Activated CD4-positive, alpha-beta T cell treated with anti-CD3 and anti-CD28 coated beads, Interleukin-2, amount 50 U/mL, for 4 hours (primary cell): ENCODE results near the gene PPIF.

ENCODE experiments used
- DNase-seq, 2 experiments: peaks; one replicate each; pipeline ENCODE4 v3.0.0-alpha.2; 2020

The PPIF gene

GRCh38 chr10:79313911-79314439 lies 33.3 kb upstream of the PPIF start:
- no peak for DNase-seq

DNA sequence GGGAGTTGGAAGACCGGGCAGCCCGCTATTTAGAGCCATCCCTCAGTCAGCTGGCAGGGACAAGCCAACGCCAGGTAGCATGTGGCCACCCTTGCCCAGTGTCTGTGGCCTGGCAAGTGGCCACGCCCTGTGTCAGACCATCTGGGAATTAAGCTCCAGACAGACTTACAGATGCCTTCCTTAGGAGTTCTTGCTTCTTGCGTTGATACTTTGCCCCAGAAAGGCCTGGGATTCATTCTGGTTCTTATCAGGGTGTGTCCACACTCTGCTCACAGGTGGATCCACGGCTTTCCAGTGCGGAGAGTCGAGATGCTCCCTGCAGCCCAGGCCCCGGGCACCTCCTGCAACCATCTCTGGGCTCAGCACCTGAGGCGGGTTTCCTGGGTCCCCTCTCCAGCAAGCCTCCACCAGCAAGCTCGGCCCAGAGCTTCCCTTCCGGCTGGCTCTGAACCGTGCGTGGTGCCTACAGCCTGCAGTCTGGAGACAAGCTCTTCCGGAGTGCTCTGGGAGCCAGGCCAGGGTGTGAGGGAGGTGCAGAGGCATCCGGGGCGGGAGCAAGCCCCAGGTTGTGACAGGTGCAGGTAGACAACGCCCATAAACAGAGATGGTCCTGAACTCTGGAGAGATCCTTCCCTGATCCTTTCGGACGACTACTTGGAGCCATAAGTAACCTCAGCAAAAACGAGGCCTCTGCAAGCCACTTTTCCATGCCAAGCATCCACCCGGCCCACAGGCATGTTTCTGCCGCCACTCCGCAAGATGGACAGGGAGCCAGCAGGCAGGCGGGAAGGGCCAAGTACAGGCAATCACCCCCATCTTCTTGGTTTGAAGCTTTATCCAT lies 32.3 kb upstream of the PPIF start:
- DNase-seq: no peak

DNA sequence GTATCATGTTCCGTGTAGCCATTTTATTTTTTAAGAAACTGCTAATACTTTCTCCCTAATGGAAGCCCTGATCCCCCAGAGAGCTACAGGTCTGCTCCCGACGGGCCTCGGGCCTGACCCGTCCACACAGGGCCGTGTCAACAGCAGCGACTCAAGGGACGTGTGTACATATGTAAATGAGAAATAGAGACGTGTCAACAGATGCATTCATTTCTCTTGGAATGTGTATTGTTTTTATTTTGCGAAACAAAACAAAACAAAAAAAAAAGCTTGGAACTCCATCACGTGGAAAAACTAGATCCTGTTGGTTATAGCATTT lies 31.7 kb upstream of the PPIF start:
- no peak for DNase-seq

- DNase-seq: no peak
Measured at GRCh38 chr10:79316671-79317431, 30.4 kb upstream of the PPIF start.

GRCh38 chr10:79318369-79318768 lies 28.9 kb upstream of the PPIF start:
- no peak for DNase-seq

GRCh38 chr10:79319115-79319771 lies 28.0 kb upstream of the PPIF start:
- DNase-seq: no peak

DNA sequence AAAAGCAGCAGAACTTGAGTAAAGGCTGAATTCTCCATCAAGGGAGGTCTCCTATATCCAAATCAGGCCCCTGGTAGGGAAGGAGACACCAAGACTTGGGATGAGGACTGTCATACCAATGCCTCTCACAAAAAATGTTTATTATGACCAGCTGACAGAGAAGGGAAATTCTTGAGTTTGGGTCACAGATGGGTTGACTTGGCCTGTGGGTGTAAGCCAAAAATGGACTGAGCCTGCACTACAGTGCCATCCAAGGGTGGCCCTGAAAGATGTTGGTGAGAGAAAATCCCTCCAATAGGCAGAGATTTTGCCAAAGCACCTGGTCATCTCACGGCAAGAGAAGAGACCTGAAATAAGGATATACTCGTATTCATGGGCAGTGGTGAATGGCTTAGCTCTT lies 27.0 kb upstream of the PPIF start:
- no peak for DNase-seq

- peak in 1 of 2 experiments; percentile 21 for DNase-seq
Measured at GRCh38 chr10:79320820-79321493, 26.3 kb upstream of the PPIF start.

GRCh38 chr10:79321494-79321882 lies 25.8 kb upstream of the PPIF start:
- DNase-seq: no peak

DNA sequence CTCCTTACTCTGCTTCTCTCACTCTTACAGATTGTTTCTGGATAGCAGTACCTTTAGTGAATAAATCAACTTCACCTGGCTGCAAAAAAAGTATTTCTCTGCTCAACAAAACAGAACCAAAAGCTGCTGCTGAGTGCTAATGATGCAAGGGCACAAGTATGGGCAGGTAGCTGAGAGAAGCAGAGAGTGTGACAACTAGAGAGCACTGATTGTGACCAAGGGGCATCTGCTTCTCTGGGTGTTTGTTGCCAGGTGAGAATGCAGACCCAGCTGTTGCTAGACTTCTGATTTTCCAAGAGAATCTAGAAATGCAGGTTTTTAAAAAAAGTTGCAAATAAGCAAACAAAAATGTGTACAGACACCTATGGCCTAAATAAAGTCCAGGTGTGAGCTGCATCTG lies 25.3 kb upstream of the PPIF start:
- DNase-seq: no peak

DNA sequence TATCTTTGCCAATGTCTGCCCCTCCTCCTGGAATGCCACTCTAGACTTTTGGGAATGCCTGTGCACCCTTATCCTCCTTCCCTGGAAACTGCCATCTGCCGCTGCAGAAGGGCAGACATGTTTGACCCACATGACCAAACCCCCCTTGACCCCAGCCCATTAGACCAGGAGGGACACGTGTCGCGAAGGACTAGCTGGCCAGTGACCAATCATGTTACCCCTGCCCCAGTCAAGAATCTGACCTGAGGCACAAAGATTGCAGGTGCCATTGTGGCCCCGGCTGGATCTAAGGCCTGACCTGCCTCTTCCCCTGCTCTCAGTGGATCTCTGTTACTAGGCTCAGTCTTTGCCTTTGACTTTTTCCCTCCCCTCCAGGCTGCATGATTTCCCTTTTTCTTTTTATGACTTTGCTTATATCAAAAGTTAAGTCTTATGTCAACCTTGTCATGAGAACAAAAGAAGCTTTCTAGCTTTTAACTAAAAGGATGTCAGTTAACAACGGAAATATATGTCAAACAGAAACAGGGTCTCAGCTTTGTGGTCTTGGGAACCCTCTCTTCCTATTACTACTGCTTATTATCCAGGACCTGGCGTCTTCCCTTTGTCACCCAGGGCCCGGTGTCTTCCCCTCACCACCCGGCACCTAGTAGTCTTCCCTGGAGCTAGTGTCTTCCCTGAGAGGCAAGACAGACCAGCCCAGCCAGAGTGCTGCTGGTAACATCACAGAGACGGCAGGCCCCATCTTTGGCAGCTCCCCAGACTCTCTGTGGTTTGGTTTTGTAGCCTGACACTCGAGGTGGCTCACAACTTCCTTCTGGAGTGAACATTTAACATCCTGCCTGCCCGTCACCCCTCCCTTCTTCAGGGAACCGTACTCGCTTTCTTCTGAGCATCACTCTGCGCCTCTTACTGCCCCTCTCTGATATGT lies 24.4 kb upstream of the PPIF start:
- DNase-seq: peak; percentile 71 to 72

GRCh38 chr10:79323602-79324001 lies 23.7 kb upstream of the PPIF start:
- no peak for DNase-seq

GRCh38 chr10:79324032-79324695 lies 23.1 kb upstream of the PPIF start:
- no peak for DNase-seq

GRCh38 chr10:79326361-79327089 lies 20.7 kb upstream of the PPIF start:
- DNase-seq: no peak

- DNase-seq: no peak
Measured at GRCh38 chr10:79327090-79327457, 20.2 kb upstream of the PPIF start.

- DNase-seq: no peak
Measured at GRCh38 chr10:79328147-79328701, 19.0 kb upstream of the PPIF start.

GRCh38 chr10:79328737-79329504 lies 18.3 kb upstream of the PPIF start:
- DNase-seq: no peak

GRCh38 chr10:79329529-79329928 lies 17.7 kb upstream of the PPIF start:
- no peak for DNase-seq

DNA sequence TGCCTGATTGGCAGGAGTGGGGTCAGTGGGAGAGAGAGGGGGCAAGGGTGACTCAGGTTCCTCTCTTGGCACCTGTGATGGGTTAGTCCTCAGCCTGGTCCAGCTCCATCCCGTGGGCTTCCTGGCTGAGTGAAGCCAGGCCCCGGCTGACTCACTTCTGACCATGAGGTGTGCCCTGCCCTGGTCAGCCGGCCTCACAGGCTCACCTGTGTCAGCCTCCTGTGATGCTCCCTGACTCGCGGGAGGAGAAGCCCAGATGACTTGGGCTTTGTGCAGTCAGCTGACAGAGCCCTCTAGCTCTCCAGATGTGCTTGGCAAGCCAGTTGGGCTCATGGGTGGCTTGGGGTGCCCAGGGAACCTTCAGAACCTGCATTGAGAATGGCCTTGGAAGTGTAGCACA lies 16.0 kb upstream of the PPIF start:
- DNase-seq: no peak

- peak; percentile 75 to 82 for DNase-seq
Measured at GRCh38 chr10:79331709-79332108, 15.6 kb upstream of the PPIF start.
